ENCODE results near the gene FBXL4. TPM values are rescaled to one million over a fixed set of nuclear protein-coding genes. Genes with fewer than 3 reads are reported as not detected.
"Not testable (repeated sequence)": the region's sequence is repeated elsewhere in the genome, so short reads cannot be mapped to it uniquely, and the experiment has no call there.

The FBXL4 gene
- total RNA-seq, 2 donors from 2014 or later: 13.6 to 18.7 TPM

DNA sequence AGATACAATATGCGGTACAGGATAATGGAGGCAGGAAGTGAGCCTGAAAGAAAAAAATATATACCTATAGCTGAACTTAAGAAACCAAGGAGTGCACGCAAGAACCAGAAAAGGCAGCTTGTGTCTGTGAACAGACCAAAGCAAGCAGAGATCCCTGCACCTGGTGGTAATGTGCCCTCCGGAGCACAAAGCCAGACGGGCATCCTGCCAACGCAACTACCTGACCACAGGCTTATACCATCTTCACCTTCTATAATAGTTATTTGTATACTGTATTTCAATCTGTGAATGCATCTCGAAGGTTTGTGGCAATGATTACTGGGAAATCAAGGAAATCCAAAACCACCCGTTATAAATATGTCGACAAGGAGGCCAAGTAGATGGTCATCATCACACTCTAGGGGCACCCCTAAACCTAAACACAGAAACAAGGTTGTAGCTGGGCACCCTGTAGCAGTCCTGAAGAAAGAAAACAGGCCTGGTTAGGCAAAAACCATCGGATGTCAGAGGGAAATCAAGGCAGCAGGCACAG is 801 bp downstream of the FBXL4 start:
- no peak for ATAC-seq
- intact Hi-C loops (cut with DNase I): no loop called here
- DNase-seq: peak; percentile 25

DNA sequence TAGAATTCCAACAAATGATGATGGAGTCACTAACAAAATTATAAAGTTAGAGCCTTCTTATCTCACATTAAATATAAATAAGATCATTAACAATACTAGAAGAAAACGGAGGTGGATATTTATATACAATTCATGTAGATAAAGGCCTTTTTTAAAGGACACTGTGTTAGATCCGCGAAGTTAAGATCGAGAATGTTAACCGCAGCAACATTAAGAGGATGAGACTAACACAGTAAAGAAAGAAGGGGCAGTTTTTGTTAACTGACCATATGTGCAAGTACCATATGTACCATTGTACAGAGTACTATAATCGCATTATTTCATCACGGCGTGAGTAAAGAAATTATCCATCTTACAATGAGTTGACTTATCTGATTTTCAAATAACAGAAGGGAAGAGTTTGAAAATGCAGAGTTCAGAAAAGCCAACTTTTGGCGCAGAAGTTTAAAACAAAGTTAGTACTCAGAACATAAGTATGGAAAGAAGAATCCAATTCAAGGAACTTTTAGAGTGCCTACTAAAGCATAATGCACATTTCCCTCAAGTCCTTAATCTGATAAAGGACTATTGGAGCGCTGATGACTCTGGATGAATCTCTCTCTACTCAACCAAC is 1.4 kb downstream of the FBXL4 start:
- no peak for DNase-seq
- no peak for ATAC-seq
- intact Hi-C loops (cut with DNase I): no loop called here

DNA sequence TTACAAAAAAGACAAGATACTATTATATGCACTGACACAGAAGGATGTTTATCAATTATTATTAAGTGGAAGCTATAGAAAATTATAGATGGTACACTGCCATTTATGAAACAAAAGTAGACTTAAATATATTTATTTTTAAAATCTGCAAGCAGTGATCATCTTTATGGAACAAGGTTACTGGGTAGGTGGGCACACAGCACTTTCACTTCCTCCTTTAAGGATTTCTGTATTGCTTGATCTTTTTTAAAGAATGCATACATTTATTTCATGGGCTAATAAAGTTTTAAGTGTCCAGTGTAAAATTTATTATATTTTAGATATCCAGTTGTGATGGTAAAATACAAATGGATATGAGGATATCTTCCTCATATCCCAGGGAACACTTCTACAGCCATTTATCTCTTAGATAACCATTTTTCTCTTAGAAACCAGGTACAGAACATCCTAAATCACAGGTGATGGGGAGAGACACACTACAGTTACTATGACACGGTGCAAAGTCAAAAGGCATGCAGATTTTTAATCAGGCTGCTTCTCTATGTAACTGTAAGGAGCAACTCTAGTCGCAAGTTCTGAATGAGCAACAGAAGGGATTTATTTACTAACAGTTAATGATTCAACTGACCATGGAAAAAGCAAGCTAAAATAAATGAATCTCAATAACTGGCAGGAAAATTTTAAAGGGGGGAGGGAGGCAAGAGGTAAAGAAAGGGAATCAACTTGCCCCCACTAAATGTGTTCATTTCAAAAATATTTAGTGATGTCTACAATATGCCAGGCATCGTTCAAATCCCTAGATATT is 2.2 kb downstream of the FBXL4 start:
- no peak for ATAC-seq
- intact Hi-C loops (cut with DNase I): no loop called here
- no peak for DNase-seq

DNA sequence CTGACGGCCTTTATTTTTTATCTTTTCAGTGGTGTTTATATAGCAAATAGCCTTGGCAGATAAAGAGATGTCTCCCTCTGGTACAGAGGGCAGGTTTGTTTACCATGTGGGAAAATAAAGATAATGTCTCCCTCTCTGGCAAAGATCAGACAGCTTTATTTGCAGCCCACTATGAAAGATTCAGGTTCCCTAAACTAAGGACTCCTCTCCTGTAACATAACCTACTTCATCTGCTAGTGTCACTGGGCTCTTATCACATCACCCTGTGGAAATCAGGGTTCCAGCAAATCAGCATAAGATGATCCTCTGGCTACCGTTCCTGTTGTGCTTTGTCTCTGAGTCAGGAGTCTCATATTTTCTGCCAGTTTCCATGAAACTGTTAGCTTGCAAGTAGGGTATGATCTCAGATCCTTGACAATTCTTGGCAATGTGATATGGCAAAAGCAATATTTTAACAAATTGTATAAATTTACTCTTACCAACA is 3.1 kb downstream of the FBXL4 start:
- intact Hi-C loops (cut with DNase I): no loop called here
- ATAC-seq: no peak

DNA sequence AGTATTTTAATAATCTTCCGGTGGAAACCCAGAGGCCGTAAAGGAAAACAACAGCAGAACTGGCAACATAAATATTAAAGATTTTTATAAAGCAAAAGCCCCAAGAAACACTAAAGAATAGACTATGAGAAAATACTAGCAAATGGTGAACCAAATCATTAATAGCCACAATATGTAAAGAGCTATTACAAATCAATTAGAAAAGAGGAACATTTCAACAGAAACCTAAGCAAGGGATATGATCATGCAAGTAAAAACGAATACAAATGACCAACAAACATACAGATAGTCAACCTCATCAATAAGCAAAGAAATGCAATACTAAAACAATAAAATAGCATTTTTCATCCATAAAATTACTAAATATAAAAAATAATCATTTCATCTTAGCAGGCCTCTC is 3.6 kb downstream of the FBXL4 start:
- ATAC-seq (no peak), DNase-seq (no peak)
- intact Hi-C loops (cut with DNase I): no loop called here

More for the DNA sequence above, 3.1 kb downstream of the FBXL4 start:
- DNase-seq: no peak

DNA sequence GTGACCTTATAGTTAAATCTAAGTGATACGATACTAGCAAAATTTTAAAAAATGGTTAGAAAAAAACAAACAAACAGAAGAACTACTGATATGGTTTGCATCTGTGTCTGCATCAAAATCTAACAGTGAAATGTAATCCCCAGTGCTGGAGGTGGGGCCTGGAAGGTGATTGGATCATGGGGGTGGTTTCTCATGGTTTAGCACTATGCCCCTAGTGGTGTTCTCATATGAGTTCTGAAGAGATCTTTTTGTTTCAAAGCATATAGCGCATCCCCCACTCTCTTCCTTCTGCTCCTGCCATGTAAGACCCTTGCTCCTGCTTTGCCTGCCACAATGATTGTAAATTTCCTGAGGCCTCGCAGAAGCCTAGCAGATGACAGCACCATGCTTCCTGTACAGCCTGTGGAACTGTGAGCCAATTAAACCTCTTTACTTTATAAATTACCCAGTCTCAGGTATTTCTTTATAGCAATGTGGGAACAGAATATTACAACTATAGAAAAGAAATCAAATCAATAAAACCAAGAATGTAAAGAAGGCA is 5.4 kb downstream of the FBXL4 start:
- intact Hi-C loops (cut with DNase I): no loop called here
- ATAC-seq: no peak
- DNase-seq: no peak

DNA sequence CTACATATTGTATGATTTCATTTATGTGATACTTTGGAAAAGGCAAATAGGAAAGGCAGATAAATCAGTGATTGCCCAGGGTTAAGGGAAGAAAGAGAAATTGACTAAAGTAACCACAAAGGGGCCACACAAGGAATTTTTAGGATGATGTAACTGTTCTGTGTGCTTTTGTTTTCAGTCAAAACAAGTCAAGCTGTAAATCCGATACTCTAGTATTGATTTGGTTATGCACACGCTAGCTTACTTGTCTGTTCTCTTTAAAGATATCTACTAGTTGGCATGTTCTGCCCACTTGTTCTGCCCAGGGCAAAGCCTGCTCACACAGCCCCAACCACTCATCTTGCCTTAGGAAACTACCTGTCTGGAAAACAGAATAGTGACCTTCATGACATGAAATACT is 6.4 kb downstream of the FBXL4 start:
- DNase-seq (no peak), ATAC-seq (no peak)
- intact Hi-C loops (cut with DNase I): no loop called here

DNA sequence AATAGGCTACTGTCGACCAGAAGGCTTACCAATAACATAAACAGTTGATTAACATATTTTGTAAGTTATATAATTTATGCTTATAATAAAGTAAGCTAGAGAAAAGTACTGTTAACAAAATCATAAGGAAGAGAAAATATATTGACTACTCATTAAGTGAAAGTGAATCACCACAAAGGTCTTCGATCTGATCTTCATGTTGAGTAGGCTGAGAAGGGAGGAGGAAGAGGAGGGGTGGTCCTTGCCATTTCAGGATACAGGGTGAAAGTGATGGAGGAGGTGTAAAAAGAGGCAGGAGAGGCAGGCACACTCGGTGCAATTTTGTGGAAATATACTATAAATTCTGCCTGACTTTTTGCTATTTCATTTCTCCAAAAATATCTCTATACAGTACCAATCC is 10.4 kb downstream of the FBXL4 start:
- no peak for DNase-seq
- intact Hi-C loops (cut with DNase I): no loop called here
- ATAC-seq: no peak

DNA sequence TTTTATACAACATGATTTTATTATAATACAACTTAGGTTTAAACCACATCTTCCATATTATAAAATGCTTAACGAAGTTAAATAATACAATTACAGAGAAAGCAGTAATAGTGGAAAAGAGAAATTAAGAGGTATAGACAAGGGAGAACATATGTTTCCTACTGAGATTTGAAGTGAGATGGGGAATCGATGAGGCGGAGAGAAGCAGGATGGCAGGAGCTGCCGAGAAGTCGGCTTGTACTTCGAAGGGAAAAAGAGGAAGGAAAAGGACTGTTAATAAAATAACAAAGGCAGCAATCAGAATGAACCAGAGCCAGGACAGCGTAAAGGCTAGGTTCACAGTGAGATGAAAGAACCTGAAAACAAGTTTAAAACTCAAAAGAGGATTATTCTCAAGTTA is 15.4 kb downstream of the FBXL4 start:
- DNase-seq: no peak
- intact Hi-C loops (cut with DNase I): no loop called here
- no peak for ATAC-seq

DNA sequence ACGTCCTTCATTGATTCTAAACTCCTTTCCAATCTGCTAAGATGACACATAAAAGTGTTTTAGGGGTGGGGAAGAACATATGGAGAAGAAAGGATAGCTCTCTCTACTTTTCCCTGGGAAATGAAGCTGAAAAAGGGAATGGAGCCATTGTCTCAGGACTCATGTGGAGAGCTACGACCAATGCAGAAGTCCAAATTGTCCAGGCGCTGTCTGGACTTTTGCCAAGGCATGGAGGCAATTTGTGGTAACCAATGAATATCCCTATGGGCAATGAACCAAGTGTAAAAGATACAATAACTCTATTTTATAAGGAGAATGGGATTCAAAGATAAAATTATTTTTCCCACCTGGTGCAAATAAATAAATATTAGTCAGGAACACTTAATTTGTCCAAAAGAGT is 16.1 kb downstream of the FBXL4 start:
- ATAC-seq: no peak
- intact Hi-C loops (cut with DNase I): no loop called here

DNA sequence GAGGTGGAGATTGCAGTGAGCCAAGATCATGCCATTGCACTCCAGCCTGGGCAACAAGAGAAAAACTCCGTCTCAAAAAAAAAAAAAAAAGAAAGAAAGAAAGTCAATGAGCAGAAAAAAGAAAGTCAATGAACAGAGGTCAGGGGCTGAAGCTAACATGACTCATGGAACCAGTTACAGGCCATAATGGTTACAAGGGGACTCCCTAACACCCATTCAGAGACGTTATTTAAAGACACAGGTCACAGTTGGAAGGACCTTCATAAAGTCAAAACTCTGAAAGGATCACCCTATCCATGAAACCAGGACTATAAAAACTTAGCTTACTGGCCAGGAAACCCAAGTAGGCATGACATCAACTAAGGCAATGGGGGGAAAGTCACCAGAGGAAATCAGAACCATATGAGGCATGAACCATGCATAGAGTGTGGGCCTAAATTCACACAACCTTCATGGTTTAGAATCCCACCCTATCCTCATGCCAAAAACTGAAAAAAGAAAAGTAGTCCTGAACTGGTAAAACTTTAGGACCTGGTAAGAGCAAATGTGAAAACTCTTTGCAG is 18.2 kb downstream of the FBXL4 start:
- ATAC-seq (no peak), DNase-seq (no peak)
- intact Hi-C loops (cut with DNase I): no loop called here

More for the DNA sequence above, 16.1 kb downstream of the FBXL4 start:
- no peak for DNase-seq

DNA sequence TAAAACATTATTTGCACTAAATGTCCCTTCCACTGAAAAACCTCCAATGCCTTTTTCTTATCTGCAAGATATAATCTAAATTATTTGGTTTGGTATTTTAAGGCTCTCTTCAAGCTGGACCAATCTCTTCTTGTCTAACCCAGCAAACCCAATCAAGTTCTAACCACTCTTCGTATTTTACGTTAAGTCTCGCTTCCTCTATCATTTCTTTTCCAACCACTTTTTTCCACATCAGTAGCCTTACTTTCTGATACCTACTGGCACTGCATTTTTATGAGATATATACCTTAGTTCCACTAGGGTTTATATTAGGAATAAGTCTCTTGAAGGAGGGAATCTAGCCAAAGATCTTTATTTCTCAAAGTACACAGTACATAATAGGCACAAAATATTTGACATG is 19.1 kb downstream of the FBXL4 start:
- DNase-seq (no peak), ATAC-seq (no peak)
- intact Hi-C loops (cut with DNase I): no loop called here

DNA sequence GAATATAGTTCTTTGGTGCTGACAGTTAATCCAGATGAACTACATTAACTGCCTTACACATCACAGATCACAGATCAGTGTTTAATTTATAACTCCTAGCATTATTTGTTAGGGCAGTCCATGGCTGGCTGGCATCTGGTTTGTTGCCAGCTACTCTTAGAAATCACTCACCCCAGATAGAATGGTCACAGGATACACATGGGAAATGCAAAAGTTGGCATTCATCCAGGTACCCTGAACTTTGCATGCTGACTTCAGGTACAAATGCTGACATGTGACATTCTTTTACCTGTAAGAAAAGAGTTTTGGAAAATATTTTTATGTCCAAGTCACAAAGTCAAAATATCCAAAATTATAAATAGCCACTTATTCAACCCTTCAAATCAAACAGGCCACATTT is 20.2 kb downstream of the FBXL4 start:
- ATAC-seq (no peak), DNase-seq (no peak)
- intact Hi-C loops (cut with DNase I): no loop called here

DNA sequence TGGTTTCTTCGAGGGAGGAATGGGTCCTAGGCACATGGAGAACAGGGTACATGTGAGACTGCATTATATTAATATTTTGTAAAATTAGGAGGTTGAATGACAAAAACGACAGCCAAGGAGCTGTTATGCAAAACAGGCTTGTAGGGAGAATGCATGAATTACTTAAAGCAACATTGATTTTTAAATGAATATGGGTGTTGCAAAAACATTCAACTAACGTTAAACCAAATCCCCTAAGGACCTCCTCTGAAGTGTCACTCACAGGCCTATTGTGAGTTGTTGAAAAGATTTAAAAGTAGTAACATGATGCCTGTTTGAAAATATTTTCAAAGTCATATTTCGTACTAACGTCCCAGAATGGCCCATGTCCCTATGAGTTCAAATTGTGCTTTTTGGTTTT is 21.9 kb downstream of the FBXL4 start:
- DNase-seq: no peak
- intact Hi-C loops (cut with DNase I): no loop called here
- ATAC-seq: no peak

DNA sequence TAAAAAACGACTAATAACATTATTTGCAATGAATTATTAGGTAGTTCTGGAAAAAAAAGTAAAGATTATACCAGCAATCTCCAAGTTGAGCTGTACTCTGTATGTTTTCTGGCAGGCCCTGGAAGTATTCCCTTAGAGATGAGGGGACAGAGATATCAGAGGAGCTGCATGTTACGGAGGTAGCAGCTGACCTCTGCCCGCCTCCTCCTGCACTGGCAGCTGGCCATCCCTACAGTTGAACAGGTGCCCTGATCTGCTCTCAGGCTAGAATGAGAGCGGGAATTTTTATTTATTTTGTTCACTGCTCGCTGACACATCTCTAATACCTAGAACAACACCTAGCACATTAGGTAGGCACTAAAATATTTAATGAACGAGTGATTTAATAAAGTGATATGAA is 23.1 kb downstream of the FBXL4 start:
- DNase-seq (peak; percentile 24), ATAC-seq (peak in 1 of 2 donors; percentile 61)
- intact Hi-C loops (cut with DNase I): no loop called here

DNA sequence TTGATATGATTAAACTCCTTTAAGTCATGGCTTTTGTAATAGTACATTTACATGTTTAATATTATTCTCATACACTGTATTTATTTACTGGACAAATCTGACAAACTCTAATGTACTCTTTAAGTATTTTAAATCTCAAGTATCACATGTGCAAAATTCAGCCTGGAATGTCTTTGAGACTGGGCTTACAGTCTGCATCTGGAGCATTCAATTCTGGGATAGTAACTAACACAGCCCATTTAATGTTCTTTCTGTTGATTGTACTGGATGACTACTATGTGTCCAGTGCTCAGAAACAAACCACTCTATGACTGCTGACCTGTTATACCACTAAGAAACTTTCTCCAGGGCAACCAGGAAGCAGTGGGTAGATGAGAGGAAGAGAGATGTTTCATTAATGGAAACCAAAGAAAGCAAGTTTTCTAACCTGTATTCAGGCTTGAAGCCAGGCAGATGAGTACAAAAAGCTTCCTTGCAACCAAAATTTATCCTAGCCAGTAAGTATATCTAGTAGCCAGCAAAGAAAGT is 26.8 kb downstream of the FBXL4 start:
- DNase-seq (no peak), ATAC-seq (no peak)
- intact Hi-C loops (cut with DNase I): no loop called here

DNA sequence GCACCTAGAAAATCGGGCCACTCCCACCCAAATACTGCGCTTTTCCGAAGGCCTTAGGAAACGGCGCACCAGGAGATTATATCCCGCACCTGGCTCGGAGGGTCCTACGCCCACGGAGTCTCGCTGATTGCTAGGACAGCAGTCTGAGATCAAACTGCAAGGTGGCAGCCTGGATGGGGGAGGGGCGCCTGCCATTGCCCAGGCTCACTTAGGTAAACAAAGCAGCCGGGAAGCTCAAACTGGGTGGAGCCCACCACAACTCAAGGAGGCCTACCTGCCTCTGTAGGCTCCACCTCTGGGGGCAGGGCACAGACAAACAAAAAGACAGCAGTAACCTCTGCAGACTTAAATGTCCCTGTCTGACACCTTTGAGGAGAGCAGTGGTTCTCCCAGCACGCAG is 36.8 kb downstream of the FBXL4 start:
- not testable (repeated sequence) for ATAC-seq

DNA sequence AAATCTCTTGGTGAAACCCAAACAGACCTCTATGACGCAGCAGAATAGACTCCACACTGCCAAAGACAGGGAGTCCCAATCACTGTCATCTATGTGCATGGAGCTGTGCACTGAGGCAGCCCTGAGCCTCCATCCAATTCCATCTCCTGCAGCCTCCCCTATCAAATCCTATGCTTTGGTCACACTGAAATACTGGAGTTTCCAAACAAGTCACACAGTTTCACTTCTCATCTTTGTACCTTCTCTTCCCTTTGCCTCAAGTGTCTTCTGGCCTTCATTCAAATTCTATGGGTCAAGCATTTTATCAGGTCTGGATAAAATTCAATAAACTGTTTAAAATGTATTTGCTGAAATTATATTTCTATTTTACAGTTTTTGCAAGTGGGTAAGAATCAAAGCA is 38.5 kb downstream of the FBXL4 start:
- no peak for ATAC-seq
- intact Hi-C loops (cut with DNase I): no loop called here

More for the DNA sequence above, 36.8 kb downstream of the FBXL4 start:
- intact Hi-C loops (cut with DNase I); DNase-seq: not testable (repeated sequence)

DNA sequence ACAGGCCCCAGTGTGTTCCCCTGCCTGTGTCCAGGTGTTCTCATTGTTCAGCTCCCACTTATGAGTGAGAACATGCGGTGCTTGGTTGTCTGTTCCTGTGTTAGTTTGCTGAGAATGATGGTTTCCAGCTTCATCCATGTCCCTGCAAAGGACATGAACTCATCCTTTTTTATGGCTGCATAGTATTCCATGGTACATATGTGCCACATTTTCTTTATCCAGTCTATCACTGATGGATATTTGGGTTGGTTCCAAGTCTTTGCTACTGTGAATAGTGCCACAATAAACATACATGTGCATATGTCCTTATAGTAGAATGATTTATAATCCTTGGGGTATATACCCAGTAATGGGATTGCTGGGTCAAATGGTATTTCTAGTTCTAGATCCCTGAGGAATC is 41.4 kb downstream of the FBXL4 start:
- ATAC-seq; intact Hi-C loops (cut with DNase I); DNase-seq: not testable (repeated sequence)

More for the DNA sequence above, 38.5 kb downstream of the FBXL4 start:
- no peak for DNase-seq

DNA sequence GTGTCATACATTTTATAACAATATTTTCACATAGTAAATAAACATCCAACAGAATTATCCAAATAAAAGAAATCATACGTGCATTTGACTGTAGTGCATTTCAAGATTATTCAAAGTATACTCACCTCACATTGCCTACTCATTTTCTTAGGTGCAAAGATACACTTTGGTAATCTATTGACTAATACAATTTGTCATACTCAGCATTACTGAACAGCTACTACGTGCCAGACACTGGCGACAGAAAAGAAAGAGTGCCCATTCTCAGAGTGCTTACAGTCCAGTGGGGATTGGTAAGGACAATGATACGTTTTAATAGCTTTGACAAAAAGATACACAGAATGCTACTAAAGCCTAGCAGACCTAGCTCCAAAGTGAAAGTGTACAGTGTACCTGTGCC is 42.0 kb downstream of the FBXL4 start:
- no peak for ATAC-seq
- DNase-seq: no peak
- intact Hi-C loops (cut with DNase I): no loop called here
